Type B pancreatic cell (in vitro differentiated cells): Measurements from ENCODE around the gene FBLN5. TPM values are rescaled to one million over a fixed set of nuclear protein-coding genes. Genes with fewer than 3 reads are reported as not detected.

Source experiments
- DNase-seq: peaks from one replicate; pipeline ENCODE4 v3.0.0; 2021; ENCODE audit warnings: mixed read lengths; ENCODE audit not compliant: unreplicated experiment; ENCODE audit errors: extremely low spot score
- H3K27ac Mint-ChIP-seq: 2 replicates; pipeline ENCODE4 v1.8.0; 2021; ENCODE audit warnings: mild to moderate bottlenecking, mixed read lengths
- H3K27me3 Mint-ChIP-seq: 2 replicates; pipeline ENCODE4 v1.8.0; 2021; ENCODE audit warnings: mixed read lengths
- H3K36me3 Mint-ChIP-seq: 2 replicates; pipeline ENCODE4 v1.8.0; 2021; ENCODE audit warnings: mixed read lengths
- H3K4me1 Mint-ChIP-seq: one replicate; pipeline ENCODE4 v1.8.0; 2021; ENCODE audit warnings: mixed read lengths; ENCODE audit not compliant: unreplicated experiment
- H3K4me3 Mint-ChIP-seq: 2 replicates; pipeline ENCODE4 v1.8.0; 2021; ENCODE audit warnings: mild to moderate bottlenecking, mixed read lengths
- H3K9me3 Mint-ChIP-seq: 2 replicates; pipeline ENCODE4 v1.8.0; 2021; ENCODE audit warnings: mixed read lengths
- total RNA-seq: library from RNA; stranded (reverse); gene quantifications from 2 replicates; pipeline ENCODE4 v1.2.1, GENCODE V29; 2021; ENCODE audit warnings: low replicate concordance
- TF ChIP-seq, protein P1 (sequence below): fragments of 200-600 bp; sonication (generic); conservative IDR thresholded peaks from 2 replicates; pipeline ENCODE4 v1.5.0; 2021; ENCODE audit warnings: antibody characterized with exemption, mild to moderate bottlenecking

The FBLN5 gene
- total RNA-seq, 1 donor from 2014 or later: 14.1 TPM

DNA sequence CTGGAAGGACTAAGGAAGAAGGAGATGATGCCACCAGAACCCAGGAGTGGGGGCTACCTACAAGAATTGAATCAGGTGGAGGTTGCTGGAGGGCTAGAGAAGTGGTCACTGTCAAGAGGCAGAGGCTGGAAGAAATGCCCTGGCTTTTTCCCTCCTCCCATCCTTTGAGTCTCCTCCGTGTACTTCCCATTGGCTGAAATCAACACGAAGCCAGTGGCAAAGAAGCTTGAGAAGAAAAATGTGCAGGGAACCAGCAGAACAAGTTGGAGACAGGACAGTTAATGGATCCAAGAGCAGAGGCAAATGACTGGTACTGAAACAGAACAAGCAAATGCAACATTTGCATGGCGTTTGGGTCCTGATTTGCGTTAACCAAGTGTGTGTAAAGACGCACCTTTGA, 9.1 kb upstream of the FBLN5 start:
- Mint-ChIP-seq H3K9me3 (no peaks in the 10 kb centered on the region), H3K27ac (no peak overlapping the region), H3K4me1 (peaks cover 4% of the 10 kb centered on the region), H3K4me3 (no peak overlapping the region), H3K36me3 (no peaks in the 10 kb centered on the region), H3K27me3 (peaks cover 4% of the 10 kb centered on the region)
- DNase-seq: no peak
- TF ChIP-seq, protein P1, sequence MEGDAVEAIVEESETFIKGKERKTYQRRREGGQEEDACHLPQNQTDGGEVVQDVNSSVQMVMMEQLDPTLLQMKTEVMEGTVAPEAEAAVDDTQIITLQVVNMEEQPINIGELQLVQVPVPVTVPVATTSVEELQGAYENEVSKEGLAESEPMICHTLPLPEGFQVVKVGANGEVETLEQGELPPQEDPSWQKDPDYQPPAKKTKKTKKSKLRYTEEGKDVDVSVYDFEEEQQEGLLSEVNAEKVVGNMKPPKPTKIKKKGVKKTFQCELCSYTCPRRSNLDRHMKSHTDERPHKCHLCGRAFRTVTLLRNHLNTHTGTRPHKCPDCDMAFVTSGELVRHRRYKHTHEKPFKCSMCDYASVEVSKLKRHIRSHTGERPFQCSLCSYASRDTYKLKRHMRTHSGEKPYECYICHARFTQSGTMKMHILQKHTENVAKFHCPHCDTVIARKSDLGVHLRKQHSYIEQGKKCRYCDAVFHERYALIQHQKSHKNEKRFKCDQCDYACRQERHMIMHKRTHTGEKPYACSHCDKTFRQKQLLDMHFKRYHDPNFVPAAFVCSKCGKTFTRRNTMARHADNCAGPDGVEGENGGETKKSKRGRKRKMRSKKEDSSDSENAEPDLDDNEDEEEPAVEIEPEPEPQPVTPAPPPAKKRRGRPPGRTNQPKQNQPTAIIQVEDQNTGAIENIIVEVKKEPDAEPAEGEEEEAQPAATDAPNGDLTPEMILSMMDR: no peak

DNA sequence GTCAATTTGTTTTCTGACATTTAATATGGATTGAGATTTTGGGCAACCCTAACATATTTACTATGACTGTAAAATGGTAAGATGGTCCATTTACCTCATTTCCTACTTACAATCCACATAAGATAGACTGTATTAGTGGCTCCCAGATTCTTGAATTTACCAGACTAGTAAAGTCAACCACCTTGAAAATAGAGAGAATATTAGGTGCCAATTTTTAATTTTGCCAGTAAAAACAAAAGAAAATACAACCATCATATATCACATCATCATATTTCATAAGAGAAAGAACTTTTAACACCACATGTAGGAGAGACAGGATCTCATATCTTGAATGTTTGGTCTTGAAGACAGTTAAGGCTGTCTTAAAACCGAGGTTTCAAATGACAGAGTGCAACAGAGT, 7.7 kb upstream of the FBLN5 start:
- DNase-seq: no peak
- H3K9me3 Mint-ChIP-seq: no peaks in the 10 kb centered on the region
- H3K36me3 Mint-ChIP-seq: no peaks in the 10 kb centered on the region
- TF ChIP-seq, protein P1: no peak
- peaks cover 4% of the 10 kb centered on the region for H3K4me1 Mint-ChIP-seq
- no peak overlapping the region for H3K4me3 Mint-ChIP-seq
- H3K27ac Mint-ChIP-seq: no peak overlapping the region
- peaks cover 9% of the 10 kb centered on the region for H3K27me3 Mint-ChIP-seq

DNA sequence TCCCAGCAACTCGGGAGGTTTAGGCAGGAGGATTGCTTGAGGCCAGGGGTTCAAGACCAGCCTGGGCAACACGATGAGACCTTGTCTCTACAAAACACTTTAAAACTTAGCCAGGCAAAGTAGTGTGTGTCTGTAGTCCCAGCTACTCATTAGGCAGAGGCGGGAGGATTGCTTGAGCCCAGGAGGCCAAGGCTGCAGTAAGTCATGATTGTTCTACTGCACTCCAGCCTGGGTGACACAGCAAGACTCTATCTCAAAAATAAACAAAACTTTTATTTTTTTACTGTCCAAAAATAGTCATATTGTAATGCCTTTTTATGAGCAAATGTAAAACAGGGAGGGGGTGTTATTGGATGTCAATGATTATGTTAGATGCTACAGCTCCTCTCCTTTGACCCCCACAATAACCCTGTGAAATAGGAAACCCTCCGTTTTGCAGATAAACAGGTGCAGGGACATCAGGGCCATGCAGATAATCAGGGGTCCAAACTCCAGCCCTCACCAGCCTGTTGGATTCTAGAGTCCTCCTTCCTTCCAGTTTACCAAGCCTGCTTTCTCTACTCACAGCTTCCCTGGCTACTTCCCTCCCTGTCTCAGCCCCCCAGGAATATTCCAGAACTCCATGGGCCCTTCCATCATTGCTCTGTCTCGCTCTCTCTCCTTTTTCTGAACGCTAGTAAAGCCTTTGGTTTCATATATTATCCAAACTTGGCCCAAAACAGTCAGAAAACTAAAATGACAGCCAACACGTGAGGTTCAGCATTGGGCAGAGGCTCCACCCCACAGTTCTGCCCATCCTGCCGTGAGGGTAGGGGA, 5.9 kb upstream of the FBLN5 start:
- no peaks in the 10 kb centered on the region for H3K9me3 Mint-ChIP-seq
- no peak overlapping the region for H3K4me3 Mint-ChIP-seq
- TF ChIP-seq, protein P1: no peak
- H3K27ac Mint-ChIP-seq: no peak overlapping the region
- H3K4me1 Mint-ChIP-seq: peaks cover 4% of the 10 kb centered on the region
- H3K36me3 Mint-ChIP-seq: no peaks in the 10 kb centered on the region
- peaks cover 13% of the 10 kb centered on the region for H3K27me3 Mint-ChIP-seq
- no peak for DNase-seq

DNA sequence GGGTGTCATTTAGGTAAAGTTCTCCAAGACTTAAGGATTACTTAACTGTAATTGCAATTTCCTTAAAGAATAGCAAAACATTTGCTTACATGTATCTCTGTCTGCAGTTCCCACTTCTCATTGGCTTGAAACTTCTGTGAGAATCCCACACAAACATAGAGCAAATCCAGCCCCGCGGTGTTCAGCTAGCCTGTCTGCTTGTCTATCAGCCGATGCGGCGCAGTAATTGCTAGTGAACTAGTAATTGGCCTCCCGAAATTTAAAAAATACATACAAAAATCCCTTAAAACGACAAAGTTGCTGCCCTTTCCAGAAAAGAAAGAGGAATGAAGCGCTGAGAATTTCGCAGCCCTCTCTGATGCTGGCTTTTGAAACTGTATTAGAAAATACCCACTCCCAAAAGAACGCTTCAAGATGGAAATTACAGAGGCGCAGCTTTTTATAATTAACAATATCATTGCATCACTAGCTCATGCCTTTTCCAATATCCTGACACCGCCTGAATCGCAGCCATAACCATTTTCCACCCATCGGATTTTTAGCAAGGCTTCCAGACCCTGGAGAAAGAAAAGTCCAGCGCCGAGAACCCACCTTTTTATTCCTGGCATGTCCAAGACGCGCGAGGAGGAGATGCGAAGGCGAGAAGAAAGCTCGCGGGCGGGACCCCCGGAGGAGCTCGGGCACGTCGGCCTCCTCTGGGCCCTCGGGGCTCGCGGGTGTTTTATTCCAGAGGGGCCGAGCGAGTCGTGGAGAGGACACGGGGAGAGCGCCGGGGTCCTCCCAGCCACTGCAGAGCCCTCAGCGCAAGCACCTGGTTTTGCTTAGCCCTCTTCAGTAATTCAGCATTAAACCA, 646 bp downstream of the FBLN5 start:
- no peaks in the 10 kb centered on the region for H3K9me3 Mint-ChIP-seq
- H3K27me3 Mint-ChIP-seq: peaks cover 45% of the 10 kb centered on the region
- peak overlapping the region; percentile 35 for H3K27ac Mint-ChIP-seq
- H3K4me3 Mint-ChIP-seq: peak overlapping the region; percentile 89
- no peaks in the 10 kb centered on the region for H3K36me3 Mint-ChIP-seq
- DNase-seq: peak; percentile 70
- TF ChIP-seq, protein P1: no peak
- H3K4me1 Mint-ChIP-seq: peaks cover 11% of the 10 kb centered on the region

DNA sequence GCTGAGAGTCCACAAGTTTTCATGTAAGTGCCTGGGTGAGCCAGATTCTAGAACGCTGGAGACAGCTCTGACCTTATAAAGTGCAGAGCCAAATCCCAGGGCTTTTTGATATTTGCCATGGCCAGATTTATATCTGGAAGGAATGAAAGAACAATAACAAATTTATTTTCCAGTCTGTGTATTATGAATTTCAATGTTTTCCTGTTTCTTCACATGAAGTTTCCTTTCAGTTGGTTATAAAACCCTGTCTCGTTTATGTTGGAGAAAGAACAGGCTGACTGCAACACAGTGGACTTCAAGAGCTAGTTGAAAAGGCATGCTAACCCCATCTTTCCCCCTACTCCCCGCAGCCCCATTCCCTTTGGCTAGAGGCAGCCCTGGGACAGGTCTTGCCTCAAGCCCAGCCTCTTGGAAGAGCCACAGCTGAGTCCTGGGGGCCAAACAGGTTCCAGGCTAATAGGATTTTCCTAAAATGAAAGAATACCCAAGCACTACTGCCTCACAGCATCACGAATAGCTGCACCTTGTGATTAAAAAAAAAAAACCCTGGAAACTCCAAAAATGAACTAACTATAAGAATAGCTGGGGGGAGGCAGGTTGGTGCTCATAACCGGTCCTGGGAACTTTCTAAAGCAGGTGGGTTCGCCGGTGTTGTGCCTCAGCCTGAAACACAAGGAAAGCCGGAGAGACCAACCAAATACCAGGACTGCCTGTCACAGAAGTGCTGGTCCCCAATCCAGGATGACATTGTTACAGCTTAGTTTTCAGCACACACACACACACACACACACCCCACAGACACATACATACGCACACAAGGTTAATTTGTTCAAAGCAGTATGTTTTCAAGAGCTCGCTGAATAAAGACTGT, 1.5 kb downstream of the FBLN5 start:
- H3K36me3 Mint-ChIP-seq: no peaks in the 10 kb centered on the region
- peak overlapping the region; percentile 89 for H3K4me3 Mint-ChIP-seq
- H3K27ac Mint-ChIP-seq: no peak overlapping the region
- peaks cover 45% of the 10 kb centered on the region for H3K27me3 Mint-ChIP-seq
- DNase-seq: no peak
- TF ChIP-seq, protein P1: no peak
- H3K9me3 Mint-ChIP-seq: no peaks in the 10 kb centered on the region
- H3K4me1 Mint-ChIP-seq: peaks cover 11% of the 10 kb centered on the region
